ENCODE measurements around the gene MRPL55. TPM values are rescaled to one million over a fixed set of nuclear protein-coding genes. Genes with fewer than 3 reads are reported as not detected.

The MRPL55 gene
- total RNA-seq, 1 experiment from 2014 or later, result 126 TPM

Other genes with a start within 250 kb of the MRPL55 start
- gene WNT9A, start 161.4 kb downstream of the MRPL55 start, total RNA-seq (2014; rRNA removed; shearing (Covaris generic); ENCODE audit: low replicate concordance), result 1.1 and 2.7 TPM in 2 replicates
- 0.49 TPM in 1 of 2 replicates, not detected in the other for gene WNT3A, start 102.3 kb downstream of the MRPL55 start, total RNA-seq (2014; rRNA removed; shearing (Covaris generic); ENCODE audit: low replicate concordance)
- 339 and 399 TPM in 2 replicates for gene ARF1, start 26.6 kb downstream of the MRPL55 start, total RNA-seq (2014; rRNA removed; shearing (Covaris generic); ENCODE audit: low replicate concordance)
- gene C1orf35, start 6.0 kb downstream of the MRPL55 start, total RNA-seq (2014; rRNA removed; shearing (Covaris generic); ENCODE audit: low replicate concordance), result 57.9 and 61.2 TPM in 2 replicates
- 263 and 331 TPM in 2 replicates for gene GUK1, start 31.0 kb upstream of the MRPL55 start, total RNA-seq (2014; rRNA removed; shearing (Covaris generic); ENCODE audit: low replicate concordance)
- gene GJC2, start 40.6 kb upstream of the MRPL55 start, total RNA-seq (2014; rRNA removed; shearing (Covaris generic); ENCODE audit: low replicate concordance), result 0.10 TPM in 1 of 2 replicates, not detected in the other
- 1.6 and 11.9 TPM in 2 replicates for gene IBA57, start 56.5 kb upstream of the MRPL55 start, total RNA-seq (2014; rRNA removed; shearing (Covaris generic); ENCODE audit: low replicate concordance)
- gene OBSCN, start 98.7 kb upstream of the MRPL55 start, total RNA-seq (2014; rRNA removed; shearing (Covaris generic); ENCODE audit: low replicate concordance), result 16.7 and 31.5 TPM in 2 replicates

All from Caki2 (cell line).